HUDEP-2 (cell line): ENCODE results near the gene TCTN2.

Experiments
- DNase-seq, 76 experiments: peaks; one replicate each; lab custom pipeline; 2025; ENCODE audit not compliant: unreplicated experiment in 76 of 76; lab: John Stamatoyannopoulos, UW

Gene TCTN2

DNA sequence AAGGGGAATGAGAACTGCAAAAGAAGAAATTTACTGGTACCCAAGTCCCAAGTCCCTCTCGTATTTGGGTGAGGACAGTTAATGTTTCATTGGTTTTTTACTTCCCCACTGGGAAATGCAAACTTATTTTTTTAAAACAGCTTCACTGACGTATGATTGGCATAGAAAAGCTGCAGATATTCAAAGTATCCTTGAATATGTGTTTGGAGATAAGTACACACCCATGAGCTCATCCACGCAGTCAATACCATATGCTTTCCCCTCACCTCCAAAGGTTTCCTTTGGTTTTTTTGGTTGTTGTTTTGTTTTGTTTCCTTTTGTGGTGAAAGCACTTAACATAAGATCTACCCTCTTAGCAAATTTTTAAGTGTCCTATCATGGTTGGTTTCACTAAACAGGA, 13.1 kb downstream of the TCTN2 start:
- no peak for DNase-seq

DNA sequence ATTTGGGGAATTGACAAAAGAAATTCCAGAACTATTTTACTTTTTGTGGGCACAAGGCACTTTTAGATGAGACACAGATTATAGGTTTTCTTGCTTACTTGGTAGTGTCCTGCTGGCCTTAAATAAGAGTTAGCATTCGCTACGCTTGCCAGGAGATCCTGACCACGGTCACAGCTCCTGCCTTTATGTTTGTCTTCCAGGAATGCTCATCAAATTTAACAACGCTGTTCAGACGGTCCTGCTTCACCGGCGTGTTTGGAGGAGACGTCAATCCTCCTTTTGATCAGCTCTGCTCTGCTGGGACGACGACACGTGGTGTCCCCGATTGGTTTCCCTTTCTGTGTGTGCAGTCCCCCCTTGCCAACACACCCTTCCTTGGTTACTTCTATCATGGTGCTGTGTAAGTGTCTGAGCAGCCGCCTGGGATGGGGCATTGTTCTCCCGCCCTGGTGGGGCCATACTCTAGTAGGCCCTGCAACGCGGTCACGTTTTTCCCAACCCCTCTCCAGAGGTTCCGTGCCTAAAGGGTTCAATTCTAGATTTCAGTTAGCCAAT, 15.8 kb downstream of the TCTN2 start:
- no peak for DNase-seq

DNA sequence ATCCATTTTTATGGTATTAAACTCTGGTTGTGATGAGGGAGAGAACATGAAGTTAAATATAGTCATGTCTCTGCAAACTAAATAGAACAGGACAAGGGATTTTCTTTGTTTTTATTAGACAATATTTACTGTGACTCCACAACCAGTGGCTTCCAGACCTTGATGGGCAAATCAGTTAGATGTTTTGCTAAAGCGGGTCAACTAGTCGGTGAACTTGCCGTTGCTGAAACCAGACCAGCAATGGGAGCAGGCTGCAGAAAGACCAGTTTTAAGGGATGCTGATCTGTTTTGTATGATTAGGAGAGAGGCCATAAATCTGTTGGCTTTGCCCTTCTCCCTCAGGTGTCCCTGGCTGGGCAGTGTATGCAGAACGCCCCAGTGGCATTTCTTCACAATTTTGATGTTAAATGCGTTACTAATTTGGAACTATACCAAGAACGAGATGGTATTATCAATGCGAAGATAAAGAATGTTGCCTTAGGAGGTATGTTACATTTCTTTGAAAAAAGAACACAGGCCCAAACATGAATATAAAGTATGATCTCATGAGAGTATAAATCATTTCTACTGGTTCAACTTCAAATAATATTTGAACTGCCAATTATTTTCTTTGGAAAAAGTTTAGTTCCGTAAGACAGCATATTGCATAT, 19.4 kb downstream of the TCTN2 start:
- no peak for DNase-seq

DNA sequence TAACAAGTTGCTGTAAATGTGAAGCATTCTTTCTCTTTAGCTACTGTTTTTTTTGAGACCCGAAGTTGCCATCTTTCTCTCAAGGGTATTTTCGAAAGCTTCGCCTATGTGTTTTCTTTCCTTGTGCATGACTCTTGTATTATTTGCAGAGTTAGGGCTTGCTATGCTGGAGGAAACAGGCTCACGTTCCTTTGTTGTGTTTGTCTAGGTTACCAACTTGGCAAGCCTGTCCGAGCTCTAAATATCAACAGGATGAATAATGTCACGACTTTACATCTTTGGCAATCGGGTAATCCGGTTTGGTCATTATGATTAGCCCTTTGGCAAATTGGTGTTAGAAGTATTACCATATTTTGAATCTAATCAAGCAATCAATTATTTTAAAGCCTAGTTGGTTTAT, 25.3 kb downstream of the TCTN2 start:
- DNase-seq, result no peak

DNA sequence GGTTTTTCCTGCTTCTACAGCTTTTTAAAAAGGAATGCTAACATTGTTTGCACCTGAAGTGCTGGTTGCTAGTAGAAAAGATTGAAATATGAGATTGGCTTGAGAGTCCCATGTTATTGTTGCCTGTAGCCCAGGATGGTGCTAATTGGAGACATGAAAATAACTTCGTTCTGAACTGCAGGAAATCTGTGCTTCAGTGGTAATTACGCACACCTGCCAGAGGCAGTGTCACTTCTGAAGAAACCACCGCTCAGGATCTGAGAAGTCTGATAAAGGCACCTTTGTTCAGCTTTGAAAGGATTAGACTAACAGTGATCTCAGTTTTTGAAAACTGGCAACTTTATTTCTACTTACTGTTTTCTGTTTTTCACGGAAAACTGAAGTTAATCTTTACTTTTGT, 25.7 kb downstream of the TCTN2 start:
- DNase-seq, result no peak

DNA sequence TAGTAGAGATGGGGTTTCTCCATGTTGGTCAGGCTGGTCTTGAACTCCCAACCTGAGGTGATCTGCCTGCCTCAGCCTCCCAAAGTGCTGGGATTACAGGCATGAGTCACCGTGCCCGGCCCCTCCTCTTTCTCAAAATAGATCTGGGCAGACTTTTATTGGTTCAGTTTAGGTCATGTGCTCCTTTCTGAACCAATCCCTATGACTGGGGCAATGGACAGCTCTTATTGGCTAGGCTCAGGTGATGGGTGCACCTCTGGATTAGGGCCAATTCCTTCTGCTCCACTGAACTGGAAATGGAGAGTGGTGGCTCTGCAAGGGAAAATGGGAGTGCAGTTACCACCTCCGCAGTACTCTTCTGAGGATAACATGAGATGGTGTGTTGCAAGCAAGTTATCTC, 35.0 kb downstream of the TCTN2 start:
- no peak for DNase-seq

DNA sequence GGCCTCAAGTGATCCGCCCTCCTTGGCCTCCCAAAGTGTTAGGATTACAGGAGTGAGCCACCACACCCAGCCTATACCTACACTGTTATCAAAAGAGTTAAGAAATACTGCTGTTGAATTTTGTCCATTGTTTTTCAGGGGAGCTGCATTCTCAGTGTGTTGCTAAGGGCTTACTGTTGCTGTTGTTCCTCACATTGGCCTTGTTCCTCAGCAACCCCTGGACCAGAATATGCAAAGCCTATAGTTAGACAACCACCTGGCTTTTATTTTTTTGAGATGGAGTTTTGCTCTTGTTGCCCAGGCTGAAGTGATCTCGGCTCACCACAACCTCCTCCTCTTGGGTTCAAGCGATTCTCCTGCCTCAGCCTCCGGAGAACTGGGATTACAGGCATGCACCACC, 36.6 kb downstream of the TCTN2 start:
- DNase-seq, result no peak

DNA sequence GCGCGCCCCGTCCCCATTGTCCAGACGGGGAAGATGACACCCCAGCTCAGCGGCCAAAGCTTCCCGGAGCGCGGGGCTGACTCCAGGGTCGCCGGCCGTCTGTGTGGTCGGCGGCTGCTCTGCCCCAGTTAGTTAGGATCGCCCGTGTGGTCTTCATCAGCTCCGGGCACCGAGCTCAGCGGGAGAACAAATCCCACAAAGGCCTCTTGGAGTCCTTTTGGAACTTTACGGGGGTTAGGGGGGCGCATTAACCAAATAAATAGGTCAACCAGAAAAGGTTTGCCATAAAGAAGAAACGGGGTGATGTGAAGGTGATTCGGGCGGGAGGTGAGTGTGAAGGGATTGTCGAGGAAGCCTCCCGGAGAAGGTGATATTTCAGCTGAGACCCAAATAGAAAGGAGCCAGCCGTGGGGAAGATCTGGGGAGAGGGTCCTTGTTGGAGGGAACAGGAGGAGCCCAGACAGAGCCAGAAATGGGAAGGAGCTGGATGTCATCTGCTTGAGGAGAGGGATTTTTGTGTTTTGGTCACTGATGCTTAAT, 41.9 kb downstream of the TCTN2 start:
- DNase-seq, result peak in 4 of 76 experiments; percentile 22 to 30 (median 26)

DNA sequence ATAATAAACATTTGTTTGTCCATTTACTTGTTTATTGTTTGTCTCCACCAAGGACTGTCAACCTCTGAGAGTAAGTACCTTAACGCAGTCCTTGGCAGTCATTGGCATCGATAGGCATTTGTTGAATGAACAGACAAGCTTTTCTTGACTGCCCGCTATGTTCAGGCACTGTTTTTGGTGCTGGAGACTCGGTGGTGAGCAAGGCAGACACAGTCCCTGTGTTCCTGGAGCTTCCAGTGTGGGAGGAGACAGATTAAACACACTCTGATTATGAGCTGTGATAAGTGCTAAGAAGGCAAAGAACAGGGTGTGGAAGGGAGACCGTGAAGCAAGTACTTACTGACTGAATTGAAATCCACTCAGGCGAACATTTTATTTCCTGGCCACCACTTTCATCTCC, 42.5 kb downstream of the TCTN2 start:
- peak in 70 of 76 experiments; percentile 7 to 77 (median 42) for DNase-seq

DNA sequence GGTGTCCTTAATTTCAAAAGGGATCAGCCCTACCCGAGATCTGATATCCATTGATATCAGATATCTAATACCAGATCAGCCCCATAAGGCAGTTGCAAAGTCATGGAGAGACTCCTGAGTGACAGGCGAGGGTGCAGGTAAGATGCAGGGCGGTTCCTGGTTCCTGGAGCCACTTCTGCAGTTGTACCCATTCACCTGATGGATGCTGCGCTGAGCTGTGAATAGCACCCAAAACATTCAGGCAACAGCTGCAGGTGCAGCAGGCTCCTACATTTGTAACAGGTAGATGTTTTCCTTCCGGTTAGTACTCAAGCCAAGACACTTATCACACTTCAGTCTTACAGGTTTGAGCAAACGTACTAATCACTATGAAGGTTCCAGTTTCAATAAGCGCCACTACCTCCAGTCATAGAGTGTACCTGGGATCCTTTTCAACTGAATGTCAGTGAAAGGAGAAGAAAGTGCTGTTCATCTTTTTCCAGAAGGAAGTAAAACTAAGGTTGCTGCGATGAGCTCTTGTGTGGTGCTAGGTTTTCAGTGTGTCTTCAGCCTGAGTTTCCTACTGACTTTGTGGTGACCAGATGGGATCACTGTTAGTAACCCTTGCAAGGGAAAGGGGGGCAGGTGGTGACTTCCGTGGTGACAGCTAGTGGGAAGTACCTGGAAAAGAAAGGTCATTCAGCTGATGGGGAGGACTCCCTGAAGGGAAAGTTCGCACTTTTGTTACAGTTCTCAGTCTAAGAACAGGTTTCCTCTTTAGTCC, 43.1 kb downstream of the TCTN2 start:
- peak in 11 of 76 experiments; percentile 3 to 32 (median 10) for DNase-seq

DNA sequence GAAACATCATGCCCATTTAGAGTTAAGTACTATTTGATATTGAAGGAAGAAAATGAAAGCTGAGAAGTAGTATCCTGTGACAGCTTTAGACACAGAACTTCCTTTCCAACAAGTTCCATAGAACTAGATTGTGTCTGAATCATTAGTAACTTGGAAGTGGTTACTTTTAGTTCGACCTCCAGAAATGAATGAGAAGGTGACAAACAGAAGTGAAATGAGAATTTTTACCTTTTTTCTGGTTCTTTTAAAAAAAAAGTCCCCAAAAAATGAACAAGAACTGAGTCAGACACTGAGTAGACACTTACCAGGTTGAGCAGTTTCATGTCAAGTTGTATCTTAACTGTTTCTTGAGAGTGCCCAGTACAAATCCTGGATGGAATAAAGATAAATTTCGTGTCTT, 44.3 kb downstream of the TCTN2 start:
- DNase-seq, result no peak

DNA sequence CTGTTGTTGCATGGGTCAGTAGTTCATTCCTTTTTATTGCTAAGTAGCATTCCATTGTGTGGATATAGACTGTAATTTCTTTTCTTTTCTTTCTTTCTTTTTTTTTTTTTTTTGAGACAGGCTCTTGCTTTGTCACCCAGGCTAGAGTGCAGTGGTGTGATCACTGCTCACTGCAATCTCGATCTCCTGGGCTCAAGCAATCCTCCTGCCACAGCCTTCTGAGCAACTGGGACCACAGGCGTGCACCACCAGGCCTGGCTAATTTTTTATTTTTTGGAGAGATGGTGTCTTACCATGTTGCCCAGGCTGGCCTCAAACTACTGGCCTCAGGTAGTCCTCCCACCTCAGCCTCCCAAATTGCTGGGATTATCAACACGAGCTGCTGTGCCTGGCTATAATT, 46.4 kb downstream of the TCTN2 start:
- DNase-seq, result peak in 2 of 76 experiments; percentile 1 to 4

DNA sequence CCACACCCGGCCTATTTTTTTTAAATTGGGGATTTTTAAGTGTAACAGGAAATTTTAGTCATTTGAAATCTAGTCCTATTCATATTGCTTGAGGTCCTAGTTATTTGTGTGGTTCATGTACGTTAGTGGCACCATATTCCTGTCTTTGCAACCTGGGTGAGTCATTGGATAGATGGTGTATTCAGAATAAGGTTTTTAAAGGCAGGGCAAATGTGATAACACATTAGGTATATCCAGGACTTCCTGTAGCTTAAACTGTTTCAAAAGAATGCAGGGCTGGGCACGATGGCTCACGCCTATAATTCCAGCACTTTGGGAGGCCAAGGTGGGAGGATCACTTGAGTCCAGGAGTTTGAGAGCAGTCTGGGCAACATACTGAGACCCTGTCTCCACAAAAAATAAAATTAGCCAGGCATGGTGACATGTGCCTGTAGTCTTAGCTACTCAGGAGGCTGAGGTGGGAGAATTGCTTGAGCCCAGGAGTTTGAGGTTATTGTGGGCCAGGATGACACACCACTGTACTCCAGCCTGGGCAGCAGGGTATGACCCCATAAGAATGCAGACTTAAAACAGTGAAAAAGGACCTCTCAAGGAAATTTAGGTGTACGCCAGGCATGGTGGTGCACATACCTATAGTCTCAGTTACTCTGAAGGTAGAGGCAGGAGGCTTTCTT, 49.4 kb downstream of the TCTN2 start:
- DNase-seq, result peak in 2 of 76 experiments; percentile 6 to 7

DNA sequence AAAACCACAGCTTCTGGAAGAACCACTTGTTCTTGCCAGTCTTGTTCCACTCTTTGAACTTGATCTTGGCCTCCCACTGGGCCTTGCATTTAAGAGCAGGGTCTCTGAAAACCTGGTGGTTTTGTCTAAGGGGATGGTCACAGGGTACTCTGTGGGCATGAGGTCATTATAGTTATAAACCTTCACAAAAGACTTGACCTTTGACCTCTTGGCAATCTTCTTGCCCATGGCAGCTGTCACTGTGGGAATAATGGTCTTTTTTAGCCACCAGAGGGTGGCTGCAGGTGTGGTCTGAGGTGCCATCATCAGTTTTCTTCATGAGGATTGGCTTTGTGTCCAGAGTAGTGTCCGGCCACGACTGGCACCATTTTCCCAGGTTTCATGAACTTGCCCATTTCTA, 50.3 kb downstream of the TCTN2 start:
- no peak for DNase-seq

DNA sequence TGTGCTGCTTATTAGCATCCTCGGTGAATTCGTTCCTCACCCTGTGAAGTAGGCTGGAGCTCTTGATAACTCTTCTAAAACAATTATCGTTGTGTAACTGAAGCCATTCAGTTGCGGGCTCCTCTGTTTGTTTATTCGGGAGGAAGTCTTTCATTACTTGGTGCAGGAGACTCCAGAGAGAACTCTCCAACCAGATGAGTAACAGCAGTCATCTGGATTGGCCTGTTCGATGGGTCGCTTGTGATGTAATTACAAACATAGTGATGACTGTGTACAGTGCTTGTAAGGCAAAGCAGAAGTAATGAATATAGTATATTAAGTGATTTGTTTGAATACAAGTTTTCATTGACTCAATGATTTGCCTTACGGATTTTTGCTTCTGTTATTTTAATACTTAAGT, 52.1 kb downstream of the TCTN2 start:
- DNase-seq, result no peak

DNA sequence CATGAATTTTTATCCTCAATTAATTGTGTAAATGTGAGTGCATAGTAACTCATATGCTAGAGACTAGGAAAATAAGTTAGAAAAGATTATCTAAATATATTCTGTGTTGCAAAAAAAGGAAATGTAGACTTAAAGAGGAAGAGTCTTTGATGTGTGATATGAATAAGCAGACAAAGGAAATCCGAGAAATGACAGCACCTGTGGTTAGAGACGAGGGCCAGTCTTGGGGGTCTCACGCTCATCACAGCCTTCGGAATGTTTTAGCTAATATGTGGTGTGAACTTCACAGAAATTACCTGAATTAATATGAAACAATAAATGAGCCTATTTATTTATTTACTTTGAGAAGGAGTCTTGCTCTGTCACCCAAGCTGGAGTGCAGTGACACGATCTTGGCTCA, 52.9 kb downstream of the TCTN2 start:
- DNase-seq, result no peak

DNA sequence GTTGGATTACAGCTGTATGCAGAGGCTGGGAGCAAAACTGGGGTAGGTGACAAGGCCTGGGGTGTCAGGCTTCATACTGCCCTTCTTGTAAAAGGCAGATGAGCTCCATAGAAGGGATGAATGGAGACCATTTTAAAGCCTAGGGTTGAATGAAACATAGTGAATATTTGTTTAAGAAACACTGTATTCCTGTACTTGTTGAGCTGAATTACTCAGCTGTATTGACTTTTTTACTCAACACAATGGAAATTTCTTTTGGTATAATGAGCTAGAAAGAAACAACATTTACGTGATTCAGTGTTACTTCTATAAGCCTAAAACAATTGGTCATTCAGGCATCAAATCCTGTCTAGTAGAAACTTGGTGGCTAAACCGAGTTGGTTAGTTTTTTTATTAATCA, 55.3 kb downstream of the TCTN2 start:
- no peak for DNase-seq

DNA sequence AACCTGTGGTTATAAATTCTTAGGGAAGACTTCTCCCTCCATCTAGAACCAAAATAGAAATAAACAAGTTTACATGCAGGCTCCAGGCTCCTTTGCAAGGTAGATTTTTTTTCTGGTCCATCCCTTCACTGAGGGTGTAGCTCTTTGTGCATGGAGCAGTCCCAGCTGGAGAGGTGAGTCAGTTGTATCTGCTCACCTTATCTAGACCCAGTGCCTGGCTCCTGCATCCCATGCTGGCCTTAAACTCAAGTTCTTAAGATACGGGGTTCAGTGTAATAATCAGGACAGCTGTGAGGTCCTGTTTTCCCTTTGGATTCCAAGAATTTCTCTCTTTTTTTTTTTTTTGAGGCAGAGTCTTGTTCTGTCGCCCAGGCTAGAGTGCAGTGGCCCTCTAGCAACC, 56.0 kb downstream of the TCTN2 start:
- no peak for DNase-seq

DNA sequence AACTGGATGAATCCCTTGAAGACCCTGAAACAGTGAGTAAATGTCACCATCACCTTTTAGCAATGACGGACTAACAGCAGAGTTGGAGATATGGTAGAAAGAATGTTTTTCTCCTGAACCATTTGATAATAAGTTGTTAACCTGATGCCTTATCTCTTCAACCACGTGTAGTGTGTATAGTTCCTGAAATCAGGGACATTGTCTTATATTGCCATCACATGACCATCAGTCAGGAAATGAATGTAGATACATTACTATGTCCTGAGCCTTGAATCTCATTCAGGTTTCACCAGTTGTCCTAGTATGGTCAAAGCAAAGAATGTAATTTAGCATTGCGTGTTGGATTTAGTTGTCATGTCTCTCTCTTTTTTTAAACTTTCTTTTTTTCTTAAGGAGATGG, 57.0 kb downstream of the TCTN2 start:
- no peak for DNase-seq

DNA sequence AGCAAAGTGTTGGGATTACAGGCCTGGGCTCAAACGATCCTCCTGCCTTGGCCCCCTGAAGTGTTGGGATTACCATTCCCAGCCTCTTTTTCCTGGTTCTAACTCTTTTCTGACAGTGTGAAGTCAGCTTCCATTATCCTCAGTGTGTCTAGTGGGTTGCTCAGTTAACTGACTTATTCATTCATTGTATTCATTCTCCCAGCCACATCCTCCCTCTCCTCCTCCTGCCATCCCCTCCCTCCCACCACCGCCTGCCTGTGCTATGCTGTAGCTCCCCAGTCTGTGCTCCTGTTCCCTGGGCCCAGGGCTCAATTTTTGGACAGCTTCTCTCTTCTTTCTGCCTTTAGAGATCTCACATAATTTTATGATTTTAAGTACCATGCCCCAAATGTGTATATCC, 60.7 kb downstream of the TCTN2 start:
- no peak for DNase-seq

DNA sequence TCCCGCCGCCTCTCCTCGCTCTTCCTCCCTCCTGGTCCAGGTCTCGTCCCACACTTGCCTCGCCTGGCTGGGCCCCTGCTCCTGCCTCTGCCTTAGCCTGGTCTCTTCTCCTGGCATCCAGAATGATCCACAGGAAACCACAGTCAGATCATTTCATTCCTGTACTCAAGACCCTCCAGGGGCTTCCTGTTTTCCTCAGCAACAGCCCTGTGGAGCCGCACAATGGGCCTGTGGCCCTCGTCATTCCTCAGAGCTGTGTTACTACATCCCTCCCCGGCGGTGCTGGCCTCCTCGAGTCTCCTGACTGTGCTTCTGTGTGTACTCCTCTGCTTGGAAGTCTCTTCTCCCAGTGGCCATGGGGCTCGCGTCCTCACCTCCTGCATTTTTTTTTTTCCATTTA, 61.3 kb downstream of the TCTN2 start:
- DNase-seq, result no peak
